Suprapubic skin (tissue), 4 donors: Measurements from ENCODE around the gene ANKRD18B. TPM values are rescaled to one million over a fixed set of nuclear protein-coding genes. Genes with fewer than 3 reads are reported as not detected.
"Not testable (repeated sequence)": the region's sequence is repeated elsewhere in the genome, so short reads cannot be mapped to it uniquely, and the experiment has no call there.

Source experiments
- DNase-seq, 2 donors: peaks; one replicate each; pipeline ENCODE4 v3.0.0-alpha.2; 2019; ENCODE audit warnings: low spot score in 2 of 2
- H3K27ac ChIP-seq: fragments of 200-600 bp; sonication (generic); one replicate; pipeline ENCODE4 v1.5.1; 2019
- H3K27me3 ChIP-seq: fragments of 200-600 bp; sonication (generic); one replicate; pipeline ENCODE4 v1.5.1; 2019
- H3K36me3 ChIP-seq: fragments of 200-600 bp; sonication (generic); one replicate; pipeline ENCODE4 v1.5.1; 2019
- H3K4me1 ChIP-seq: fragments of 200-600 bp; sonication (generic); one replicate; pipeline ENCODE4 v1.5.1; 2019
- H3K4me3 ChIP-seq: fragments of 200-600 bp; sonication (generic); one replicate; pipeline ENCODE4 v1.5.1; 2019; ENCODE audit warnings: mild to moderate bottlenecking
- H3K9me3 ChIP-seq: fragments of 200-600 bp; sonication (generic); one replicate; pipeline ENCODE4 v1.5.1; 2019
- CTCF ChIP-seq, 2 donors: fragments of 200-600 bp in 1 of 2; fragments of 450-650 bp in 1 of 2; sonication (generic) in 1 of 2; IDR thresholded peaks; one replicate each; pipeline ENCODE4 v1.5.1; 2016 to 2019; ENCODE audit warnings: antibody characterized with exemption in 2 of 2, mild to moderate bottlenecking in 1 of 2, moderate library complexity in 1 of 2
- EP300 ChIP-seq: sonication (generic); formaldehyde crosslinking; IDR thresholded peaks from one replicate; pipeline ENCODE4 v1.6.1; 2017; ENCODE audit warnings: antibody characterized with exemption
- POLR2A ChIP-seq, 2 donors: fragments of 450-650 bp; IDR thresholded peaks; one replicate each; pipeline ENCODE4 v1.6.1; 2017; ENCODE audit warnings: antibody characterized with exemption in 2 of 2, mild to moderate bottlenecking in 2 of 2, moderate library complexity in 2 of 2
- POLR2AphosphoS5 ChIP-seq, 3 donors: sonication (generic); formaldehyde crosslinking; IDR thresholded peaks; one replicate each; pipeline ENCODE4 v1.6.1; 2017; ENCODE audit warnings: antibody characterized with exemption in 3 of 3
- WGBS: methylation state at CpG from one replicate; pipeline ENCODE4 v1.1.5; 2018; 5-methylcytosine and 5-hydroxymethylcytosine counted together
- total RNA-seq, 4 donors: library from RNA; depleted of rRNA; stranded (reverse); fragments of >200 nt; gene quantifications; one replicate each; pipeline ENCODE4 v1.1.0, GENCODE V29; 2016

ANKRD18B gene
- total RNA-seq, result 10 to 100 TPM in 3 of 4 donors, 1 to 10 TPM in 1; 9.5 to 27.0 (median 15.7) TPM

GRCh38 chr9:33523397-33524305 is at the start of gene ANKRD18B:
ANKRD18B (plus strand) TSS chr9:33524251; CDS start chr9:33524490, 239 bp downstream.
- H3K27me3 ChIP-seq, result peaks cover 43% of the 10 kb centered on the region

DNA sequence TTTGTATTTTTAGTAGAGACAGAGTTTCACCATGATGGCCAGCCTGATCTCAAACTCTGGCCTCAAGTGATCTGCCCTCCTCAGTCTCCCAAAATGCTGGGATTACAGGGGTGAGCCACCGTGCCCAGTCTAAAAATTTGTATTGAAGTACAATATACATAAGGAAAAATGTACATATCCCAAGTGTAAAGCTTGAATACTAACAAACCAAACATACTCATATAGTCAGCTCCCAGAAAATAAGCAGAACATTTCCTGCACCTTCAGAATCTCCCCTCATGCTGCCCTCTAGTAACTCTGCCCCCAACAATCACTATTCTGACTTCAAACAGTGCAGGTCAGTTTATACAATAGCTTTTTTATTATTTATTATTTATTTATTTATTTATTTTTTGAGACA is 48.7 kb upstream of the ANKRD18B start:
- no peak overlapping the region for H3K4me3 ChIP-seq
- H3K9me3 ChIP-seq, result no peaks in the 10 kb centered on the region
- TF ChIP-seq POLR2AphosphoS5 (IDR thresholded peaks at IDR 0.05) (no peak), POLR2A (IDR thresholded peaks at IDR 0.05) (no peak), CTCF (IDR thresholded peaks at IDR 0.05) (no peak), EP300 (no peak)
- no peak overlapping the region for H3K27ac ChIP-seq
- no peak for DNase-seq
- H3K36me3 ChIP-seq, result peaks cover 17% of the 10 kb centered on the region
- 82% methylated on average over 1 of the region's 1 CpG for WGBS
- no peaks in the 10 kb centered on the region for H3K27me3 ChIP-seq
- peaks cover 22% of the 10 kb centered on the region for H3K4me1 ChIP-seq

More at GRCh38 chr9:33523397-33524305, at the start of gene ANKRD18B:
- Histone ChIP-seq H3K4me3 (peak within 1 kb of the TSS; percentile 50), H3K27ac (peak within 1 kb of the TSS; percentile 59), H3K4me1 (peaks cover 16% of the 10 kb centered on the region)
- H3K36me3 ChIP-seq, H3K9me3 ChIP-seq: not testable (repeated sequence)
- WGBS, result 0% methylated on average over 2 of the region's 73 CpGs
- DNase-seq, result peak in 1 of 2 donors; percentile 62

- DNase-seq, result no peak
- TF ChIP-seq CTCF (IDR thresholded peaks at IDR 0.05) (no peak), POLR2A (IDR thresholded peaks at IDR 0.05) (no peak), POLR2AphosphoS5 (IDR thresholded peaks at IDR 0.05) (no peak), EP300 (no peak)
- WGBS, result 93% methylated on average over 10 of the region's 10 CpGs
- H3K4me1 ChIP-seq, result peaks cover 22% of the 10 kb centered on the region
- no peaks in the 10 kb centered on the region for H3K9me3 ChIP-seq
- no peaks in the 10 kb centered on the region for H3K27me3 ChIP-seq
- H3K4me3 ChIP-seq, result no peak overlapping the region
- no peak overlapping the region for H3K27ac ChIP-seq
- peaks cover 7% of the 10 kb centered on the region for H3K36me3 ChIP-seq
Observed at GRCh38 chr9:33476503-33476902, 47.5 kb upstream of the ANKRD18B start.

- 50% methylated on average over 2 of the region's 2 CpGs for WGBS
- TF ChIP-seq EP300, result no peak
- no peak for TF ChIP-seq POLR2A (IDR thresholded peaks at IDR 0.05)
- no peak for TF ChIP-seq POLR2AphosphoS5 (IDR thresholded peaks at IDR 0.05)
- TF ChIP-seq CTCF (IDR thresholded peaks at IDR 0.05), result no peak
- H3K27me3 ChIP-seq, result no peaks in the 10 kb centered on the region
- no peak overlapping the region for H3K4me3 ChIP-seq
- no peak overlapping the region for H3K27ac ChIP-seq
- no peaks in the 10 kb centered on the region for H3K9me3 ChIP-seq
- H3K4me1 ChIP-seq, result no peaks in the 10 kb centered on the region
- no peaks in the 10 kb centered on the region for H3K36me3 ChIP-seq
- DNase-seq, result no peak
Observed at GRCh38 chr9:33480106-33480505, 43.9 kb upstream of the ANKRD18B start.

GRCh38 chr9:33480976-33481375 is 43.1 kb upstream of the ANKRD18B start:
- H3K36me3 ChIP-seq, result no peaks in the 10 kb centered on the region
- 96% methylated on average over 6 of the region's 6 CpGs for WGBS
- no peak overlapping the region for H3K4me3 ChIP-seq
- no peak overlapping the region for H3K27ac ChIP-seq
- no peak for TF ChIP-seq POLR2AphosphoS5 (IDR thresholded peaks at IDR 0.05)
- no peak for TF ChIP-seq EP300
- TF ChIP-seq POLR2A (IDR thresholded peaks at IDR 0.05), result no peak
- H3K9me3 ChIP-seq, result no peaks in the 10 kb centered on the region
- no peaks in the 10 kb centered on the region for H3K4me1 ChIP-seq
- H3K27me3 ChIP-seq, result no peaks in the 10 kb centered on the region
- no peak for DNase-seq

DNA sequence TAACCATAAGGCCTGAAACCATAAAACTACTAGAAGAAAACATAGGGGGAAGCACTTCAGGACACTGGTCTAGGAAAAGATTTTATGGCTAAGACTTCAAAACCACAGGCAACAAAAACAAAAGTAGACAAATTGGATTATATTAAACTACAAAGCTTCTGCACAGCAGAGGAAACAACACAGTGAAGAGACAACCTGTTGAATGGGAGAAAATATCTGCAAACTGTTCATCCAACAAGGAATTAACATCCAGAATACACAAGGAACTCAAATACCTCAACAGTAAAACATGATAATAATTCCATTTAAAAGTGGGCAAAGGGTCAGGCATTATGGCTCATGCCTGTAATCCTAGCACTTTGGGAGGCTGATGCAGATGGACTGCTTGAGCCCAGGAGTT is 38.7 kb upstream of the ANKRD18B start:
- not testable (repeated sequence) for DNase-seq, H3K27me3 ChIP-seq, H3K36me3 ChIP-seq, H3K9me3 ChIP-seq, H3K4me1 ChIP-seq, H3K4me3 ChIP-seq, H3K27ac ChIP-seq
